Measurements from ENCODE around the gene PLAC9.

PLAC9 gene

GRCh38 chr10:80146918-80147317 is 14.4 kb downstream of the PLAC9 start:
- H3K36me3 ChIP-seq: peaks cover 17 to 40% (median 32%) of the 10 kb centered on the region in 11 experiments; a peak in 21 of 22 replicates
- H3K4me1 ChIP-seq: peaks cover 13 to 23% (median 17%) of the 10 kb centered on the region in 10 experiments
- H3K9me3 ChIP-seq (replicated peaks in 1 of 11): peaks cover 0 to 11% (median 6%) of the 10 kb centered on the region in 11 experiments; a peak in 9 of 22 replicates
- H3K4me3 ChIP-seq: no peak overlapping the region
- no peak for TF ChIP-seq Cebpa-rat (IDR thresholded peaks at IDR 0.05)
- H3K9ac ChIP-seq: no peak overlapping the region
- no peak overlapping the region for H3K4me2 ChIP-seq
- no peak overlapping the region for H3K27ac ChIP-seq
- peaks cover 0 to 6% (median 0%) of the 10 kb centered on the region in 11 experiments; a peak in 2 of 22 replicates for H3K27me3 ChIP-seq
- peaks cover 0 to 20% (median 3%) of the 10 kb centered on the region in 11 experiments; a peak in 6 of 22 replicates for H4K20me1 ChIP-seq

DNA sequence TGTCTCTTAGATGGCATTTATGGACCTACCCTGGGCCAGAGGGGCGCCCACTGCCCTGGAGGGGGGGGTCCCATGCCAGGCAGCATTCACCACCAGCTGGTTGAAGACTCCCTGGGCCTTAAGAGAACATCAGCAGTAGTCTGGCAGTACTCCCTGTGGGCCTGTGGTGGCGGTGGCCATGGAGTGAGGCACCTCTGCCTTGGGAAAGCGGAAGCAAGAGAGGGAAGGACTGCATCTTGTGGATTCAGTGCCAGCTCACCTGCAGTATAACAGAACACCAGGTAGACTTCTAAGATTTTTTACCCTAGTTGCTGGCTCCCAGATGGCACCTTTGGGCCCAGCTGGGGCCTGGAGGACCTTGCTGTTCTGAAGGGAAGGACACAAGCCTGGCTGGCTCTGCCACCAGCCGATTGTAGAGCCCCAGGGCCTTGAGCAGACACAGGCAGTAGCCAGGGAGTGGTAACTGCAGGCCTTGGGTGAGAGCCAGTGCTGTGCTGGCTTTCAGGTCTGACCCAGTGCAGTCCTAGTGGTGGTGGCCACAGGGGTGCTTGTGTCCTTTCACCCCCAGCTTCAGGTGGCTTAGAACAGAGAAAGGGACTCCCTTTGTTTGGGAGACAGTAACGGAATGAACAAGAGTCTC is 15.8 kb downstream of the PLAC9 start:
- Histone ChIP-seq H3K4me2 (no peak overlapping the region), H3K9me3 (replicated peaks in 1 of 11) (peaks cover 0 to 11% (median 6%) of the 10 kb centered on the region in 11 experiments; a peak in 9 of 22 replicates), H4K20me1 (peaks cover 0 to 20% (median 3%) of the 10 kb centered on the region in 11 experiments; a peak in 6 of 22 replicates), H3K27ac (no peak overlapping the region), H3K36me3 (peaks cover 30 to 54% (median 44%) of the 10 kb centered on the region in 11 experiments), H3K9ac (no peak overlapping the region), H3K4me1 (peaks cover 13 to 23% (median 17%) of the 10 kb centered on the region in 10 experiments), H3K27me3 (peaks cover 0 to 6% (median 0%) of the 10 kb centered on the region in 11 experiments; a peak in 2 of 22 replicates), H3K4me3 (no peak overlapping the region)
- TF ChIP-seq Cebpa-rat (IDR thresholded peaks at IDR 0.05): no peak

DNA sequence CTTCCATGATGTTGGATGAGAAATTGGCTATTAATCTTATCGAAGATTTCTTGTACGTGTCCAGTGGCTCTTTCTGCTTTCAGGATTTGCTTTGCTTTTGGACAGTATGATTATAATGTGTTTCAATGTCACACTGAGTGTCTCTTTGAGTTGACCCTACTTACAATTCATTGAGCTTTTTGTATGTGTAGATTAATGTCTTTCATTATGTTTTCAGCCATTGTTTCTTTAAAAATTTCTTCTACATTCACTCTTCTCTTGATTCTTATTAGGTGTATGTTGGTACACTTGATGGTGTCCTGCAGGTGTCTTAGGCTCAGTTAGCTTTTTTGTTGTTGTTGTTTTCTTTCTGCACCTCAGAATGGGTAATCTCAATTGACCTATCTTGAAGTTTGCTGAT is 16.6 kb downstream of the PLAC9 start:
- peaks cover 0 to 16% (median 1%) of the 10 kb centered on the region in 11 experiments; a peak in 6 of 22 replicates for H4K20me1 ChIP-seq
- H3K27ac ChIP-seq: no peak overlapping the region
- no peak for TF ChIP-seq Cebpa-rat (IDR thresholded peaks at IDR 0.05)
- peaks cover 0 to 11% (median 6%) of the 10 kb centered on the region in 11 experiments; a peak in 9 of 22 replicates for H3K9me3 ChIP-seq (replicated peaks in 1 of 11)
- H3K4me2 ChIP-seq: no peak overlapping the region
- H3K36me3 ChIP-seq: peaks cover 38 to 62% (median 52%) of the 10 kb centered on the region in 11 experiments
- H3K4me3 ChIP-seq: no peak overlapping the region
- H3K9ac ChIP-seq: no peak overlapping the region
- H3K4me1 ChIP-seq: peaks cover 10 to 19% (median 13%) of the 10 kb centered on the region in 10 experiments
- peaks cover 0 to 6% (median 0%) of the 10 kb centered on the region in 11 experiments; a peak in 2 of 22 replicates for H3K27me3 ChIP-seq

DNA sequence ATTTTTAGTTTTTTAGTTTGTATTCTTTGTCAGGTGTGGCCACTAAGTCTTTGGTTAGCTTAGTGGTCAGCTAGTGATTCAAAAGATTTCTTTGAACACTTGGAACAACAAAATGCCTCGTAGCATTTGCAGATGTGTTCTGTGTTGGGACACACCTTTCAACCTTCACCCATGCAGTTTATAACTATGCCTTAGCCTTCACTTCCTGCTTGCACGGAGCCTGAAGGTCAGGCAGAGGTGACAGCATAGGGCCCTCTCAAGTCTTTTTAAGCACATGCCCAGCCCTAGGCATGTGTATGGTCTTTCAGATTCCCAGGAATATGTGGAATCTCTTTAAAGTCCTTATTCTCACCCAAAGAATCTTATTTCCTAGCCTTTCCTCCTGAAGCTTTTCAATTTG is 17.6 kb downstream of the PLAC9 start:
- H3K9ac ChIP-seq: no peak overlapping the region
- H4K20me1 ChIP-seq: peaks cover 0 to 7% (median 0%) of the 10 kb centered on the region in 11 experiments; a peak in 1 of 22 replicates
- H3K36me3 ChIP-seq: peaks cover 49 to 73% (median 63%) of the 10 kb centered on the region in 11 experiments
- peaks cover 0 to 11% (median 6%) of the 10 kb centered on the region in 11 experiments; a peak in 9 of 22 replicates for H3K9me3 ChIP-seq (replicated peaks in 1 of 11)
- H3K4me2 ChIP-seq: no peak overlapping the region
- no peaks in the 10 kb centered on the region for H3K27me3 ChIP-seq
- TF ChIP-seq Cebpa-rat (IDR thresholded peaks at IDR 0.05): no peak
- H3K4me3 ChIP-seq: no peak overlapping the region
- peaks cover 0 to 9% (median 4%) of the 10 kb centered on the region in 10 experiments; a peak in 16 of 20 replicates for H3K4me1 ChIP-seq
- no peak overlapping the region for H3K27ac ChIP-seq

DNA sequence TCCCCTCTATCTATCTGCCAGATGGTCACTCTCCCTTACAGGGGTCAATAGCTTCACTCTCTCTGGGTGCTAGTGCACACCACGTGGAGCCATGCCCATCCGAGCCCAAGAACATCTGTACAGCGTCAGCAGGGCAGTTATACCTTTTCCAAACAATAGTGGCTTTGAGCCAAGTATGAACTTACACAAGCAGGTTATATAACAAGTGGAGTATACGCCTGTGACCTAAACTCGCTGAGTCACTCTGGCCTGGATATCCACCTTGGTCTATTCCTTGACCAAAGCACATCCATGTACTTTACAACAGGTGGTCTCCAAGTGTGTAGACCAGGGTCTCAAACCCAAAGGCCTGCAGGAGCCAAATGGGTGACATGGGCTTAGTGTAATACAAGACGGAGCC is 20.3 kb downstream of the PLAC9 start:
- H3K36me3 ChIP-seq: peaks cover 75 to 98% (median 89%) of the 10 kb centered on the region in 11 experiments

GRCh38 chr10:80153460-80153859 is 20.9 kb downstream of the PLAC9 start:
- Histone ChIP-seq H3K36me3 (peaks cover 78 to 97% (median 92%) of the 10 kb centered on the region in 11 experiments), H3K27ac (no peak overlapping the region), H3K4me3 (no peak overlapping the region), H3K4me2 (no peak overlapping the region), H3K4me1 (peaks cover 10 to 28% (median 13%) of the 10 kb centered on the region in 10 experiments), H4K20me1 (peaks cover 0 to 14% (median 0%) of the 10 kb centered on the region in 11 experiments; a peak in 5 of 22 replicates), H3K9me3 (replicated peaks in 1 of 11) (peaks cover 0 to 11% (median 6%) of the 10 kb centered on the region in 11 experiments; a peak in 9 of 22 replicates), H3K9ac (no peak overlapping the region), H3K27me3 (no peaks in the 10 kb centered on the region)
- TF ChIP-seq Cebpa-rat (IDR thresholded peaks at IDR 0.05): no peak

More for the DNA sequence above, 20.3 kb downstream of the PLAC9 start:
- Histone ChIP-seq H3K4me2 (no peak overlapping the region), H3K27ac (no peak overlapping the region), H3K9ac (no peak overlapping the region), H3K27me3 (no peaks in the 10 kb centered on the region), H3K4me3 (no peak overlapping the region), H3K4me1 (peaks cover 3 to 22% (median 7%) of the 10 kb centered on the region in 10 experiments), H3K9me3 (replicated peaks in 1 of 11) (peaks cover 0 to 11% (median 6%) of the 10 kb centered on the region in 11 experiments; a peak in 9 of 22 replicates), H4K20me1 (peaks cover 0 to 8% (median 0%) of the 10 kb centered on the region in 11 experiments; a peak in 4 of 22 replicates)
- TF ChIP-seq Cebpa-rat (IDR thresholded peaks at IDR 0.05): no peak

DNA sequence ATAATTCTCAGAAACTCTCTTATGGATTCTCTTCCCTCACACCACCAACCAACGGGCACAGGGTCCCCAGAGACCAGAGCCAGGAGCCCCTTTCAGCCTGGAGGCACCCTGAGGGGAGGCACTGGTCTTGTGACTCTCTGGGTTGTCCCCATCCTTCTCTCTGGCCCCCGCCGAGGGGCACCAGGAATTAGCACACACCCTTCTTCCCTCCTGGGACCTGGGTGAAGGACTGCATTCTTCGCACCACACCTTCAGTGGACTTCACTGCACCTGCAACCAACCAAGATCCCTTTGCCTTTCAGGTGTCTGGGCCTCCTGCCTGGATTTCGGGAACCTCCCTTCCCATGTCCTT is 22.1 kb downstream of the PLAC9 start:
- Histone ChIP-seq H3K27ac (no peak overlapping the region), H3K4me2 (no peak overlapping the region), H3K4me1 (peaks cover 21 to 40% (median 25%) of the 10 kb centered on the region in 10 experiments), H3K36me3 (peaks cover 74 to 97% (median 91%) of the 10 kb centered on the region in 11 experiments), H3K27me3 (no peaks in the 10 kb centered on the region), H3K9me3 (replicated peaks in 1 of 11) (peaks cover 0 to 10% (median 4%) of the 10 kb centered on the region in 11 experiments; a peak in 8 of 22 replicates), H3K4me3 (no peak overlapping the region), H3K9ac (no peak overlapping the region), H4K20me1 (peaks cover 0 to 25% (median 0%) of the 10 kb centered on the region in 11 experiments; a peak in 5 of 22 replicates)
- TF ChIP-seq Cebpa-rat (IDR thresholded peaks at IDR 0.05): no peak

DNA sequence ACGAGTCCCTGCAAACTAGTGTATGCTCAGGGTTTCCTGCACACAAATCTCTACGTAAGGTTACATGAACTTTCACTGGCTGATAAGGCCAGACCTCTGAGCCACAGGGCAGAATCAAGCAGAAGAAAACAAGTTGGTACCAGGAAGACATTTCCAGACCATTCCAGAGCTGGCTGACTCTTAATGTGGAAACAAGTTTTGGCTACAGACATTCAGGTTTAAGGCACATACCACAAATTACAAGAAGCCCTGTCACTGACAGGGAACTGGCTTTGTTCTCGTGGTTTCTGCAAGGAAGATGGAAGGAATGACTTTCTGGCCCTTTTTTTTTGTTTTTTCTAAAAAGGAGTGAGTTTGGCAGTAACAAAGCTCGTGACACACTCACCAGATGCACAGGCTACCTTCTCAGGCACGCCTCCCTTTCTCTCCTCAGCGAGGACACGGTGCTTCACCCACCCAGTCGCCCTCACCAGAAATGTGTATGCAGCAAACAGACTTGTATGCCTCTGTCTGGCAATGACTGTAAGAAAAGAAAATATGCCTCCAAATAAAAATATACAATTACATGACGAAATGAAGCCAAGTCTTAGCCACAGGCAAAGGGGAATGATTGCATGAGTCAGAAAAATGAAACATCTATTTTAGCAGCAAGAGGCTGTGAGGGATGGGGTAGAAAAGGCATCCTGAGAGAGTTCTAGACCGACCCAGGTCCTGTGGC is 22.6 kb downstream of the PLAC9 start:
- Histone ChIP-seq H3K27ac (no peak overlapping the region), H3K4me3 (no peak overlapping the region), H3K27me3 (no peaks in the 10 kb centered on the region), H3K4me1 (peaks cover 25 to 45% (median 30%) of the 10 kb centered on the region in 10 experiments), H3K4me2 (no peak overlapping the region), H3K9me3 (replicated peaks in 1 of 11) (peaks cover 0 to 5% (median 0%) of the 10 kb centered on the region in 11 experiments; a peak in 5 of 22 replicates), H3K36me3 (peaks cover 68 to 97% (median 89%) of the 10 kb centered on the region in 11 experiments), H4K20me1 (peaks cover 0 to 31% (median 0%) of the 10 kb centered on the region in 11 experiments; a peak in 6 of 22 replicates), H3K9ac (peak overlapping the region in 1 of 11 experiments; percentile 16; a peak in 1 of 22 replicates)
- no peak for TF ChIP-seq Cebpa-rat (IDR thresholded peaks at IDR 0.05)

Measured in BLaER1 treated with 17β-estradiol and CSF1 and Interleukin-3, amounts not matched to agents 10 nM and 100 nM (cell line).